Measurements from ENCODE around the gene SLC6A6.

The SLC6A6 gene

DNA sequence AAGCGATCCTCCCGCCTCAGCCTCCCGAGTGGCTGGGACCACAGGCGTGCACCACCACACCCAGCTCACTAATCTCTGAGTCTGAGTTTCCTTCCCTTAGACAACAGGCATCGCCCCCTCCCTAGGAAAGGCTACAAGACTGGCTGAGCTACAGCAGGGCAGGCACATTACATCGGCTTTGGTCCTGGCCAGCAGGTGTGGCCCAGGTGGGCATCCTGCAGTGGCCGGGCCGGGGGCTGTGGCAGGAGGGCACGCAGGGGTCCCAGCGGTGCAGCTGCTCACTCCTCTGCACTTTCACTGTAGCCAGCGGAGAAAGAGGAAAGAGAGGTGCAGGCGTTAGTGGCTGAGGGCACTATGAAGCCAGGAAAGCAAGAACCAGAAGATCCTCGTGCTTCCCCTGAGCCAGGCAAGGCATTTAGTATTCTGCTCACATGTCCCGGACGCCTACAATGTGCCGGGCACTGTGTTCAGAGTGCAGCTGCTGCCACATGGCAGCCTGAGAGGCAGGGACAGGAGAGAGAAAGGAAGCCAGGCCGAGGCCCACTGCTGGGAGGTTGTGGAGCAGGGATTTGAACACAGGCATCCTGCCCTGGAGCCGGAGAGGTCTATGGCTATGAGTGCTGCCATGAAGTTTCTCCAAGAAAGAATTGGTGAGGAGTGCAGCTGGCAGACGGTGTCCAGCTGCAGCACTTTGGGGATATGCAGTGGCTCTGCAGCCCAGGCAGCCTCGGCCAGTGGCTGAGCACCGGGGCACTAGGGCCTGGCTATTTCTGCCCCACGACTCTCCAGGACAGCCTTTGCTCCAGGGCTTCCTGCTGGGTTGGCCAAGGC is 115.4 kb downstream of the SLC6A6 start:
- DNase-seq: no peak
- TF ChIP-seq POLR2A (IDR thresholded peaks at IDR 0.05; ENCODE audit: low read length) (no peak), GATA1 (IDR thresholded peaks at IDR 0.05; ENCODE audit: low read depth, low read length) (no peak)

DNA sequence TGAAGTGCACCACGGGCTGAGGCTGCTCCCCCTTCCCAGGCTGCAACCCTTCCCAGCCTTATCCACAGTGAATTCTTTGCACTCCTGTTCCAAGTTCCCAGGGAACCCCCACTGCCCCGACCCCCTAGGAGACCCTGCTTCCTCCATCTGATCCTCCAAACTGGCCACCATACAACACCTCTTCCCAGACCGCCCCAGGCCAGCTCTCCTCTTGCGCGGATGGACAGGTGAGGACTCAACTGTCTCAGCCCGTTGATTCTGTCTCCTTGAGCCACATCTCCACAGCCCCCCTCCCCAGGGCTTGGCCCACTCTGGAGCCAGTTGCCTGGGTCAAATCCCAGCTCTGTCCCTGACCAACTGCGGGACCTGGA is 116.0 kb downstream of the SLC6A6 start:
- no peak for DNase-seq
- TF ChIP-seq GATA1 (IDR thresholded peaks at IDR 0.05; ENCODE audit: low read depth, low read length) (no peak), POLR2A (IDR thresholded peaks at IDR 0.05; ENCODE audit: low read length) (no peak)

- no peak for DNase-seq
- TF ChIP-seq GATA1 (IDR thresholded peaks at IDR 0.05; ENCODE audit: low read depth, low read length) (no peak), POLR2A (IDR thresholded peaks at IDR 0.05; ENCODE audit: low read length) (no peak)
Measured at GRCh38 chr3:14518893-14519292, 116.5 kb downstream of the SLC6A6 start.

DNA sequence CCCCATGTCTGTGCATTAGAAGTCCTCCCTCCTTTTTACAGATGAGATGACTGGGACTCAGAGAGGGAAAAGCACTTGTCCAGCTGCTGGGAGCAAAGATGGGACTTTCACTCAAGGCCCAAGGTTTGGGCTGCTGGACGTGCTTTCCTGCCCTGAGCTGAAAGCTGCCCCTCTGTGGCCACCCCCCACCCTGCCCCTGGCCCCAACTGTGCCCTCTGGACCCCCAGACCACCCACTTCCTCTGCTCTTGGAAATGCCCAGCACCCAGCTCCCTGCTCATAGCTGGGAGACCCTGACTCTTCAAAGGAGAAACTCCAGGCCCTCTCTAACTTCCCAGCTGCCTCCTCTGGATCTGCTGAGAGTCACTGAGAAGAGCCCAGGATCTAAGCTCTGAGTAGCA is 117.0 kb downstream of the SLC6A6 start:
- TF ChIP-seq POLR2A (IDR thresholded peaks at IDR 0.05; ENCODE audit: low read length) (no peak), GATA1 (IDR thresholded peaks at IDR 0.05; ENCODE audit: low read depth, low read length) (no peak)
- DNase-seq: no peak

- TF ChIP-seq GATA1 (IDR thresholded peaks at IDR 0.05; ENCODE audit: low read depth, low read length): no peak
- no peak for TF ChIP-seq POLR2A (IDR thresholded peaks at IDR 0.05; ENCODE audit: low read length)
Measured at GRCh38 chr3:14520149-14520548, 117.7 kb downstream of the SLC6A6 start.

DNA sequence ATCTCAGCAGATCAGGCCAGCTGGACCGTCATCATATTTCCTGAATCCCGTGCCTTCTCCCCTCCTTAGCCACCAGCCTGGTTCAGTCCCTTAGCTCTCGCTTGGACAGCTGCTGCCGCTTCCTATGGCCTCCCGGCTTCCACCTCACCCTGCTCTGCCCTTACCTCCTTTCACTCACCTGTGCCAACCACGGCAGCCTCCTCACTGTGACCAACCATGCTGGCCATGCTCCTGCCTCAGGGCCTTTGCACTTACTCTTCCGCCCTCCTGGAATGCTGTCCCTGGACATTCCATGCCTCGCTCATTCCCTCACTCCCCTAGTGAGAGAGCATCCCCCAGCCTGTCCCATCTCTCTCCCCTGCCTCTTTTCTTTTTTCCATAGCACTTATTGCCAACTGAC is 118.6 kb downstream of the SLC6A6 start:
- TF ChIP-seq POLR2A (IDR thresholded peaks at IDR 0.05; ENCODE audit: low read length) (no peak), GATA1 (IDR thresholded peaks at IDR 0.05; ENCODE audit: low read depth, low read length) (no peak)
- no peak for DNase-seq

More at GRCh38 chr3:14520149-14520548, 117.7 kb downstream of the SLC6A6 start:
- DNase-seq: no peak

DNA sequence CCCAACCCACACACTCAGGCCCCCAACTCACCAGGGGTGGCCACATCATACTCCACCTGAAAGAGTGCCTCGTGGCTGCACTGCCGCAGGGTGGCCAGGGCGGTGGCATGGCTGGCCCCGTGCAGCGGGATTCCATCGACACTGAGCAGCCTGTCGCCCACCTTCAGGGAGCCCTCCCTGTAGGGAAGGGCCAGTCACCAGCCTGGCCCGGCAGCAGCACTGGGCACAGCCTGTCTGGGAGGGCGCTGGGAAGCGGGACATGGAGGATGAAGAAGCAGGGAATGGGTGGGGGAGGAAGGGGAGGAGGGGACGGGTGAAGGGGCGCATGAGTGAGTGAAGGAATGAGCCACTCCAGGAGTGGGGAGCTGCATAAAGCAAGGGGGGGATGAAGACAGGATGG is 119.2 kb downstream of the SLC6A6 start:
- TF ChIP-seq POLR2A (IDR thresholded peaks at IDR 0.05; ENCODE audit: low read length): no peak
- no peak for TF ChIP-seq GATA1 (IDR thresholded peaks at IDR 0.05; ENCODE audit: low read depth, low read length)
- no peak for DNase-seq

- TF ChIP-seq GATA1 (IDR thresholded peaks at IDR 0.05; ENCODE audit: low read depth, low read length) (no peak), POLR2A (IDR thresholded peaks at IDR 0.05; ENCODE audit: low read length) (no peak)
- DNase-seq: no peak
Measured at GRCh38 chr3:14522129-14522691, 119.8 kb downstream of the SLC6A6 start.

DNA sequence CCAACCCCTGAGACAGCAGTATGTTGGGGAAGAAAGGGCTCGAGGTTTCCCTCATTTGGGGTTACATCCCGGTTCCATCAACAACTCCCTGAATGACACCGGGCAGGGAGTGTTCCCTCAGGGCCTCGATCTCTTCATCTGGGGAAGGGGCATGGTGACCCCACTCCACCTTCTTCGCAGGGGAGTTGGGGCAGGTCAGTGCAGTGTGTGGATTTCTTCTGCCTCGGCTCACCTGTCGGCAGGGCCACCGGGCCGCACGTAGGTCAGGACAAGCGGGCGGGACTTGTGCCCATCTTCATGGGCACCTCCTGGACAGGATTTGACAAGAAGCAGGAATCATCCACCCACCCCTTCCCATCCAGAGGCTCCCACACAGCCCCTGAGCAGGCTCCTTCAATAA is 120.4 kb downstream of the SLC6A6 start:
- no peak for DNase-seq

DNA sequence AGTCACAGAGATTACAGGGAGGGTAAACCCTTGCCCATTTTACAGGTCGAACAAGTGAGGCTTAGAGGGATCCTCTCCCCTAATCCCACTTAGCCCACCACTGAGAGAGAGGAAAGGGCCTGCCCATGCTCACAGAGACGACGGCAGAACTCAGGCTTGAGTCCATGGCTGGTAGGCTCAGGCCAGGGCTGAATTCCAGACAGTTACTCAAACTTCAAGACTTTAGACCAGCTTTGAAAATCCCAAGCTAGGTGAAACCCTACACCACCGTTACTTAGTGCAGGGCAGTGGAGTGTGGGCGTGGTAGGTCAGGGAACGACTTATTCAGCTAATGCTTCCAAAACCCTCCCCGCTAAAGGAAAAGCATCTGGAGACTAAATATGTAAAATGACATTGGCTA is 121.4 kb downstream of the SLC6A6 start:
- no peak for DNase-seq
- TF ChIP-seq POLR2A (IDR thresholded peaks at IDR 0.05; ENCODE audit: low read length) (no peak), GATA1 (IDR thresholded peaks at IDR 0.05; ENCODE audit: low read depth, low read length) (no peak)

More for the DNA sequence above, 120.4 kb downstream of the SLC6A6 start:
- no peak for TF ChIP-seq GATA1 (IDR thresholded peaks at IDR 0.05; ENCODE audit: low read depth, low read length)
- TF ChIP-seq POLR2A (IDR thresholded peaks at IDR 0.05; ENCODE audit: low read length): no peak

GRCh38 chr3:14524311-14524711 is 121.9 kb downstream of the SLC6A6 start:
- no peak for DNase-seq
- TF ChIP-seq POLR2A (IDR thresholded peaks at IDR 0.05; ENCODE audit: low read length): no peak
- no peak for TF ChIP-seq GATA1 (IDR thresholded peaks at IDR 0.05; ENCODE audit: low read depth, low read length)

GRCh38 chr3:14524920-14525660 is 122.7 kb downstream of the SLC6A6 start:
- no peak for TF ChIP-seq GATA1 (IDR thresholded peaks at IDR 0.05; ENCODE audit: low read depth, low read length)
- TF ChIP-seq POLR2A (IDR thresholded peaks at IDR 0.05; ENCODE audit: low read length): no peak
- DNase-seq: no peak

DNA sequence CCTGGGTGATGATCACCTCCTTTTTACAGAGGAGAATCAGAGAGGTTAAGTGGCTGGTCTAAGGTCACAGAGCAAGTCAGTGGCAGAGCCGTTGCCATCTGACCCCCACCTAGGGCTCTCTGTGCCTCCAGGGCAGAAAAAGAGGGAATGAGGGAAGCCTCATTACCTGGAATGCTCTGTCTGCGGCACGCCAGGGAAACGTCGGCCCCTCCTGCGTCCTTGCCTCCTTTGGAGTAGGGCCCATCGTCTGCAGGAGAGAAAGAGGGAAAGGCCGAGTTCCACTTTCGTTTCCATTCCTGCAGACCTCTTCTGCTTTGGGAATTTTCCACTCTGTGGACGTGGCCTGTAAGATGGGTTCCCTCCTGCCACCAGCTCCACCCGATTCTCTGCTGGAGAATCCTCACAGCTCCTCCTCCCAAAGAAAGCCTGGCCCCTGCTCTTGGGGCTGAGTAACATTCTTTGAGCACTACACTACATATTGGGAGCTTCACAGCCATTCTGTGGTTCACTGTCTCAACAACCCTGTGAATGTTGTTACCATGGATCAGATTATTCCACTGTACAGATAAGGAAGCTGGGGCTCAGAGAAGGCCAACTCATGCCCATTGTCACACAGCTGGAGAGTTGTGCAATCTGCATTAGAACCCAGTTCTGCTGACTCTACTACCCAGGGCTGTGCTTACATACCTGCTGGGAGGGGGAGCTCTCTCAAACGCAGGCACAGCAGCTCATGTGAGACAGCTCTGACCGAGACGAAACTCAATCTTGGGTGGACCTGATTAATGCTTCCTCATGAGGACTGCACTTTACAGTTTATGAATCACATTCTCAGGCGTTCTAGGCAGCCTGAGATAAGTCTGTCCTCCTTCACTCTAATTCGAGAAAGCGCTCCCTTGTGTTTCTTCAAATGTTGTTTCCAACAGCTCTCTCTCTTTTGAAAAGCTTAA is 123.6 kb downstream of the SLC6A6 start:
- no peak for TF ChIP-seq POLR2A (IDR thresholded peaks at IDR 0.05; ENCODE audit: low read length)
- no peak for TF ChIP-seq GATA1 (IDR thresholded peaks at IDR 0.05; ENCODE audit: low read depth, low read length)
- DNase-seq: no peak

All from erythroblast (primary cell).